ENCODE results near the gene PRICKLE2.

DNA sequence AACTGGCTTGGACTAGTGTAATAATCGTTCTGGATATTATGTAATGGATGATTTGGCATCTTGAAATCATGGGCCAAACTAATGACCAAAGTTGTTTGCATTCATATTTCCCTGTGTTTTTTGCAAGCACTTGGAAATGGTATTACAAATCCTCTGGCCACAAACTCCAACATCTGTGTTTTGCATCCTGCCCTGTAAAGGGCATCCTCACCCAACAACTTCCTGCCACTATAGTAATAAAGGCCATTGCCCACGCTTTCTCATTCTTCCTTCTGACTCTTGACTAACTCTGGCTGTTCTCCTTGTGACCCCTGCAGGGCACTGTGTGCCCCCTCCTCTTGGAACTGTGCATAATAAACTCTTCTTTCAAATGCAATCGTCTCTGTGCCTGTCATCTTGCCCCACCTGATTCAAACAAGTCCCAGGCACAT, 176.6 kb downstream of the PRICKLE2 start:
- TF ChIP-seq, protein P1, sequence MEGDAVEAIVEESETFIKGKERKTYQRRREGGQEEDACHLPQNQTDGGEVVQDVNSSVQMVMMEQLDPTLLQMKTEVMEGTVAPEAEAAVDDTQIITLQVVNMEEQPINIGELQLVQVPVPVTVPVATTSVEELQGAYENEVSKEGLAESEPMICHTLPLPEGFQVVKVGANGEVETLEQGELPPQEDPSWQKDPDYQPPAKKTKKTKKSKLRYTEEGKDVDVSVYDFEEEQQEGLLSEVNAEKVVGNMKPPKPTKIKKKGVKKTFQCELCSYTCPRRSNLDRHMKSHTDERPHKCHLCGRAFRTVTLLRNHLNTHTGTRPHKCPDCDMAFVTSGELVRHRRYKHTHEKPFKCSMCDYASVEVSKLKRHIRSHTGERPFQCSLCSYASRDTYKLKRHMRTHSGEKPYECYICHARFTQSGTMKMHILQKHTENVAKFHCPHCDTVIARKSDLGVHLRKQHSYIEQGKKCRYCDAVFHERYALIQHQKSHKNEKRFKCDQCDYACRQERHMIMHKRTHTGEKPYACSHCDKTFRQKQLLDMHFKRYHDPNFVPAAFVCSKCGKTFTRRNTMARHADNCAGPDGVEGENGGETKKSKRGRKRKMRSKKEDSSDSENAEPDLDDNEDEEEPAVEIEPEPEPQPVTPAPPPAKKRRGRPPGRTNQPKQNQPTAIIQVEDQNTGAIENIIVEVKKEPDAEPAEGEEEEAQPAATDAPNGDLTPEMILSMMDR (IDR thresholded peaks at IDR 0.05; ENCODE audit: low read length), result no peak
- TF ChIP-seq EZH2 (IDR thresholded peaks at IDR 0.05; ENCODE audit: borderline replicate concordance, low read length), result no peak
